HG02870 (cell line): ENCODE results near the gene DRAP1.
"Not testable (repeated sequence)": the region's sequence is repeated elsewhere in the genome, so short reads cannot be mapped to it uniquely, and the experiment has no call there.

Source experiments
- ATAC-seq: cut with Tn5 transposase; IDR thresholded peaks from one replicate; pipeline ENCODE4 v1.9.1; 2021; ENCODE audit warnings: mild to moderate bottlenecking, moderate library complexity; ENCODE audit not compliant: unreplicated experiment

The DRAP1 gene

GRCh38 chr11:65927904-65928397 is 8.7 kb downstream of the DRAP1 start:
- no peak for ATAC-seq

GRCh38 chr11:65928667-65929066 is 9.4 kb downstream of the DRAP1 start:
- no peak for ATAC-seq

- ATAC-seq: no peak
Measured at GRCh38 chr11:65931773-65932557, 12.7 kb downstream of the DRAP1 start.

GRCh38 chr11:65932558-65932919 is 13.3 kb downstream of the DRAP1 start:
- no peak for ATAC-seq

GRCh38 chr11:65934014-65934413 is 14.8 kb downstream of the DRAP1 start:
- no peak for ATAC-seq

GRCh38 chr11:65937766-65938165 is 18.5 kb downstream of the DRAP1 start:
- ATAC-seq: no peak

- no peak for ATAC-seq
Measured at GRCh38 chr11:65941720-65942310, 22.6 kb downstream of the DRAP1 start.

- ATAC-seq: no peak
Measured at GRCh38 chr11:65942531-65942930, 23.3 kb downstream of the DRAP1 start.

GRCh38 chr11:65944191-65944590 is 25.0 kb downstream of the DRAP1 start:
- ATAC-seq: no peak

GRCh38 chr11:65944767-65945166 is 25.5 kb downstream of the DRAP1 start:
- ATAC-seq: no peak

- ATAC-seq: no peak
Measured at GRCh38 chr11:65945430-65945911, 26.2 kb downstream of the DRAP1 start, which contains the start of gene TSGA10IP. Gene TSGA10IP (plus strand): TSS chr11:65945480. CDS start chr11:65945676, 196 bp downstream.

GRCh38 chr11:65945941-65946558 is 26.8 kb downstream of the DRAP1 start:
- ATAC-seq: no peak

- ATAC-seq: no peak
Measured at GRCh38 chr11:65946655-65947054, 27.4 kb downstream of the DRAP1 start.

- no peak for ATAC-seq
Measured at GRCh38 chr11:65947133-65947532, 27.9 kb downstream of the DRAP1 start.

GRCh38 chr11:65947603-65948125 is 28.4 kb downstream of the DRAP1 start:
- no peak for ATAC-seq

- not testable (repeated sequence) for ATAC-seq
Measured at GRCh38 chr11:65950711-65951110, 31.5 kb downstream of the DRAP1 start.

GRCh38 chr11:65951641-65952040 is 32.4 kb downstream of the DRAP1 start:
- ATAC-seq: not testable (repeated sequence)

- ATAC-seq: no peak
Measured at GRCh38 chr11:65952052-65952521, 32.9 kb downstream of the DRAP1 start.

- ATAC-seq: no peak
Measured at GRCh38 chr11:65953471-65953870, 34.2 kb downstream of the DRAP1 start.

GRCh38 chr11:65954771-65955170 is 35.5 kb downstream of the DRAP1 start:
- no peak for ATAC-seq

GRCh38 chr11:65958291-65958690 is 39.1 kb downstream of the DRAP1 start:
- ATAC-seq: no peak
